DND-41 (cell line): ENCODE measurements around the gene TM4SF1.

Experiments used
- EZH2 ChIP-seq: IDR thresholded peaks from 3 replicates; pipeline ENCODE4 v1.6.1; 2012; ENCODE audit warnings: borderline replicate concordance, low read depth, mild to moderate bottlenecking, moderate library complexity, low read length, inconsistent platforms; ENCODE audit not compliant: severe bottlenecking
- TF ChIP-seq, protein P1 (sequence below): IDR thresholded peaks from 2 replicates; pipeline ENCODE4 v1.5.1; 2012; ENCODE audit warnings: borderline replicate concordance, low read length, moderate library complexity, mild to moderate bottlenecking; ENCODE audit not compliant: poor library complexity, severe bottlenecking; ENCODE audit errors: extremely low read depth

DNA sequence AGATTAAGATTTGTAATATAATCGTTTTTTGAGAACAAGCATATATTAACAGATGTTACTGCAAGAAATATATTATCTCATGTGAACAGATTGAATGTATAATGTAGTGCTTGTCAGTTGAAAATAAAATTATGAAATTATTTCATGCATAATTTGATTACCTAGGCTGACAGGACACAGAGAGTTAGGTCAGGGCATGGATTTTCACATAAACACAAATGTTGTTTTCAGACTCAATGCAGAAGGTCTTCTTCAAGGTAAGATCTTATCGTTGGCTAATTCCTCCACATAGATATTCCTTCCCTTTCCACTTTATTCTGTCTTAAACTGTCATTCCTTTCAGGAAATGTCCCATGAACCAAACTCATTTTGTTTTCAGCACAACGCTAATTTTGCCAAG is 20.1 kb upstream of the TM4SF1 start:
- TF ChIP-seq, protein P1, sequence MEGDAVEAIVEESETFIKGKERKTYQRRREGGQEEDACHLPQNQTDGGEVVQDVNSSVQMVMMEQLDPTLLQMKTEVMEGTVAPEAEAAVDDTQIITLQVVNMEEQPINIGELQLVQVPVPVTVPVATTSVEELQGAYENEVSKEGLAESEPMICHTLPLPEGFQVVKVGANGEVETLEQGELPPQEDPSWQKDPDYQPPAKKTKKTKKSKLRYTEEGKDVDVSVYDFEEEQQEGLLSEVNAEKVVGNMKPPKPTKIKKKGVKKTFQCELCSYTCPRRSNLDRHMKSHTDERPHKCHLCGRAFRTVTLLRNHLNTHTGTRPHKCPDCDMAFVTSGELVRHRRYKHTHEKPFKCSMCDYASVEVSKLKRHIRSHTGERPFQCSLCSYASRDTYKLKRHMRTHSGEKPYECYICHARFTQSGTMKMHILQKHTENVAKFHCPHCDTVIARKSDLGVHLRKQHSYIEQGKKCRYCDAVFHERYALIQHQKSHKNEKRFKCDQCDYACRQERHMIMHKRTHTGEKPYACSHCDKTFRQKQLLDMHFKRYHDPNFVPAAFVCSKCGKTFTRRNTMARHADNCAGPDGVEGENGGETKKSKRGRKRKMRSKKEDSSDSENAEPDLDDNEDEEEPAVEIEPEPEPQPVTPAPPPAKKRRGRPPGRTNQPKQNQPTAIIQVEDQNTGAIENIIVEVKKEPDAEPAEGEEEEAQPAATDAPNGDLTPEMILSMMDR: no peak
- no peak for TF ChIP-seq EZH2
